ENCODE results near the gene SLC12A4. TPM values are rescaled to one million over a fixed set of nuclear protein-coding genes. Genes with fewer than 3 reads are reported as not detected.

The SLC12A4 gene
- total RNA-seq, 2 experiments from 2014 or later = 27.1 to 29.5 TPM

DNA sequence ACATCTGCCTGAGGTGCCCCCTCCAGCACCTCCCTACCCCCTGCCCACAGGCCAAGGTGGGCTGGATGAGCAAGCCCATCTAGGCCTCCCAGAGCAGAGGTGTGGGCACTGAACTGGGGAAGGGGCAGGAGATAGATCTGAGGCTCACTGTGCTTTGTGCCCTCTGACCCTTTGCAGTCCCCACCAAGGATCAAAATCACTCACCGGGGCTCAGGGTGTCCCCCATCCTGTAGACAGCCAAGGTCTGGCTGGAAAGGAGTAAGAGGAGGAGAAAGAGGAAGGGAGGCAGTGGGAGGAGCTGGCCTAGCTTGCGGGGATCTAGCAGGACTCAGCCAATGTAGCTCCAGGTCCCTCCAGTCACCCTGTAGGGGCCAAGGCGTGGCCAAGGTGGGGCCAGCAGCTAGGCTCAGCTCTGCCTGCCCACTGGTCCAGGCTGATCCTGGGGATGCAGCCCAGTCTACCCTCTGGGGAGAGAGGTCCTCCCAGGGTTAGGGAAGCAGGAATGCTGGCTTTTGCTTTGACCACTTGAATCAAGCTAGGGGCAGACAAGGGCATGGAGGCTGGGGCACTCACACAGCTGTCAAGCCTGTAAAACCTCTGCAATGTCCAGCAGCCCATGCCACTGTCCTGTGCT is 1.8 kb downstream of the SLC12A4 start:
- H3K27ac Mint-ChIP-seq = peak overlapping the region; percentile 22
- no peaks in the 10 kb centered on the region for H3K27me3 Mint-ChIP-seq
- no peaks in the 10 kb centered on the region for H3K9me3 Mint-ChIP-seq
- peaks cover 8% of the 10 kb centered on the region for H3K36me3 Mint-ChIP-seq (ENCODE audit: low read depth)
- H3K4me1 Mint-ChIP-seq = peaks cover 27% of the 10 kb centered on the region
- DNase-seq = no peak
- ChIA-PET POLR2A (no interaction called here), CTCF (interaction anchor here (1.1 to 2.9 kb wide), 4 partner anchors 15 to 81 kb away, joined by 3 to 9 read pairs (median 4); partner anchors contain the start of genes DDX28 and DUS2)
- peak overlapping the region; percentile 91 for H3K4me3 Mint-ChIP-seq

- Mint-ChIP-seq H3K36me3 (ENCODE audit: low read depth) (peaks cover 8% of the 10 kb centered on the region), H3K4me1 (peaks cover 27% of the 10 kb centered on the region), H3K27ac (no peak overlapping the region), H3K27me3 (no peaks in the 10 kb centered on the region), H3K9me3 (no peaks in the 10 kb centered on the region), H3K4me3 (no peak overlapping the region)
- POLR2A ChIA-PET = no interaction called here
- CTCF ChIA-PET = interaction anchor here (0.6 to 2.9 kb wide), 7 partner anchors 12 to 352 kb away, joined by 3 to 9 read pairs (median 4); partner anchors contain the start of genes DDX28 and DUS2
- DNase-seq = no peak
Measured at GRCh38 chr16:67965668-67966548, 2.5 kb downstream of the SLC12A4 start.

- no peak overlapping the region for H3K27ac Mint-ChIP-seq
Measured at GRCh38 chr16:67964477-67965131, 3.8 kb downstream of the SLC12A4 start.

GRCh38 chr16:67963662-67964321 is 4.6 kb downstream of the SLC12A4 start:
- H3K4me1 Mint-ChIP-seq = peaks cover 20% of the 10 kb centered on the region
- no peak for DNase-seq
- peaks cover 11% of the 10 kb centered on the region for H3K36me3 Mint-ChIP-seq (ENCODE audit: low read depth)
- no peak overlapping the region for H3K27ac Mint-ChIP-seq
- ChIA-PET CTCF (interaction anchor here (0.8 to 2.9 kb wide), 2 partner anchors 18 to 22 kb away, joined by 3 to 9 read pairs; no protein-coding TSS in a partner anchor), POLR2A (no interaction called here)
- no peaks in the 10 kb centered on the region for H3K27me3 Mint-ChIP-seq
- no peaks in the 10 kb centered on the region for H3K9me3 Mint-ChIP-seq
- H3K4me3 Mint-ChIP-seq = no peak overlapping the region

More at GRCh38 chr16:67964477-67965131, 3.8 kb downstream of the SLC12A4 start:
- no peaks in the 10 kb centered on the region for H3K9me3 Mint-ChIP-seq
- H3K36me3 Mint-ChIP-seq (ENCODE audit: low read depth) = peaks cover 11% of the 10 kb centered on the region
- H3K4me3 Mint-ChIP-seq = no peak overlapping the region
- POLR2A ChIA-PET = no interaction called here
- H3K4me1 Mint-ChIP-seq = peaks cover 24% of the 10 kb centered on the region
- no peak for DNase-seq
- CTCF ChIA-PET = interaction anchor here (0.8 to 2.9 kb wide), 3 partner anchors 17 to 76 kb away, joined by 3 to 9 read pairs (median 5); no protein-coding TSS in a partner anchor
- no peaks in the 10 kb centered on the region for H3K27me3 Mint-ChIP-seq

DNA sequence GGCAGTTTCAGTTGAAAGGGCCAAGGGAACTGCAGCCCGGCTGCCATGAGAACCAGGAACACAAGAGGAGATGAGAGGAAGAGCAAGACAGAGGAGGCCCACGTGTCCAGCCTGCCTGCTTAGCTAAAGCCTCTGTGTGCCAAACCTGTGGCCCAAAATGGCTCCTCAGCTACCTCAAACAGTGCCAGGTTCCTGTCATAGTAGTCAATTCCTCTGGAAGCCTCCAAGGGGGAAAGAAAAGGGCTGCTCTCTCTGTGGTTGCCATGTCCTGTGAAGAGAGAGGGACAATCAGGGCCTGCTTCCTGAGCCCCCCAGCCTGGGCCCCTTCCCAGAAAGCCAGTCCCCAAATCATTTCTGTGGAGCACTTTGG is 5.2 kb downstream of the SLC12A4 start:
- CTCF ChIA-PET = interaction anchor here (1.0 to 1.1 kb wide), 2 partner anchors 9 to 21 kb away, joined by 4 to 5 read pairs; no protein-coding TSS in a partner anchor
- POLR2A ChIA-PET = no interaction called here

GRCh38 chr16:67962135-67962534 is 6.3 kb downstream of the SLC12A4 start:
- Mint-ChIP-seq H3K36me3 (ENCODE audit: low read depth) (peaks cover 11% of the 10 kb centered on the region), H3K27me3 (no peaks in the 10 kb centered on the region), H3K4me3 (no peak overlapping the region), H3K4me1 (peaks cover 15% of the 10 kb centered on the region), H3K9me3 (no peaks in the 10 kb centered on the region), H3K27ac (no peak overlapping the region)
- ChIA-PET CTCF (interaction anchor here (1.0 to 1.1 kb wide), 2 partner anchors 8 to 22 kb away, joined by 4 to 5 read pairs; no protein-coding TSS in a partner anchor), POLR2A (no interaction called here)
- DNase-seq = no peak

More for the DNA sequence above, 5.2 kb downstream of the SLC12A4 start:
- no peak overlapping the region for H3K27ac Mint-ChIP-seq
- DNase-seq = no peak
- no peaks in the 10 kb centered on the region for H3K27me3 Mint-ChIP-seq
- H3K4me3 Mint-ChIP-seq = no peak overlapping the region
- H3K4me1 Mint-ChIP-seq = peaks cover 20% of the 10 kb centered on the region
- H3K36me3 Mint-ChIP-seq (ENCODE audit: low read depth) = peaks cover 11% of the 10 kb centered on the region
- no peaks in the 10 kb centered on the region for H3K9me3 Mint-ChIP-seq

- H3K36me3 Mint-ChIP-seq (ENCODE audit: low read depth) = peaks cover 11% of the 10 kb centered on the region
- DNase-seq = no peak
- ChIA-PET CTCF (interaction anchor here (0.6 kb wide), 1 partner anchor 122 kb away, joined by 3 read pairs; no protein-coding TSS in a partner anchor), POLR2A (no interaction called here)
- no peaks in the 10 kb centered on the region for H3K9me3 Mint-ChIP-seq
- H3K4me1 Mint-ChIP-seq = peaks cover 9% of the 10 kb centered on the region
- no peaks in the 10 kb centered on the region for H3K27me3 Mint-ChIP-seq
- no peak overlapping the region for H3K4me3 Mint-ChIP-seq
- no peak overlapping the region for H3K27ac Mint-ChIP-seq
Measured at GRCh38 chr16:67961551-67961957, 6.9 kb downstream of the SLC12A4 start.

GRCh38 chr16:67959536-67960329 is 8.7 kb downstream of the SLC12A4 start:
- Mint-ChIP-seq H3K4me3 (no peak overlapping the region), H3K4me1 (no peaks in the 10 kb centered on the region), H3K9me3 (no peaks in the 10 kb centered on the region), H3K27me3 (no peaks in the 10 kb centered on the region), H3K36me3 (ENCODE audit: low read depth) (peaks cover 11% of the 10 kb centered on the region), H3K27ac (no peak overlapping the region)
- no peak for DNase-seq
- ChIA-PET POLR2A (interaction anchor here (0.6 kb wide), 1 partner anchor 94 kb away, joined by 4 read pairs; no protein-coding TSS in a partner anchor), CTCF (interaction anchor here (0.7 to 1.8 kb wide), 5 partner anchors 18 to 291 kb away, joined by 3 to 8 read pairs (median 3); no protein-coding TSS in a partner anchor)

GRCh38 chr16:67957622-67958021 is 10.8 kb downstream of the SLC12A4 start:
- Mint-ChIP-seq H3K27ac (no peak overlapping the region), H3K4me1 (no peaks in the 10 kb centered on the region), H3K9me3 (no peaks in the 10 kb centered on the region), H3K4me3 (no peak overlapping the region), H3K27me3 (no peaks in the 10 kb centered on the region), H3K36me3 (ENCODE audit: low read depth) (peaks cover 13% of the 10 kb centered on the region)
- DNase-seq = no peak
- ChIA-PET CTCF (interaction anchor here (0.6 kb wide), 1 partner anchor 11 kb away, joined by 3 read pairs; no protein-coding TSS in a partner anchor), POLR2A (no interaction called here)

DNA sequence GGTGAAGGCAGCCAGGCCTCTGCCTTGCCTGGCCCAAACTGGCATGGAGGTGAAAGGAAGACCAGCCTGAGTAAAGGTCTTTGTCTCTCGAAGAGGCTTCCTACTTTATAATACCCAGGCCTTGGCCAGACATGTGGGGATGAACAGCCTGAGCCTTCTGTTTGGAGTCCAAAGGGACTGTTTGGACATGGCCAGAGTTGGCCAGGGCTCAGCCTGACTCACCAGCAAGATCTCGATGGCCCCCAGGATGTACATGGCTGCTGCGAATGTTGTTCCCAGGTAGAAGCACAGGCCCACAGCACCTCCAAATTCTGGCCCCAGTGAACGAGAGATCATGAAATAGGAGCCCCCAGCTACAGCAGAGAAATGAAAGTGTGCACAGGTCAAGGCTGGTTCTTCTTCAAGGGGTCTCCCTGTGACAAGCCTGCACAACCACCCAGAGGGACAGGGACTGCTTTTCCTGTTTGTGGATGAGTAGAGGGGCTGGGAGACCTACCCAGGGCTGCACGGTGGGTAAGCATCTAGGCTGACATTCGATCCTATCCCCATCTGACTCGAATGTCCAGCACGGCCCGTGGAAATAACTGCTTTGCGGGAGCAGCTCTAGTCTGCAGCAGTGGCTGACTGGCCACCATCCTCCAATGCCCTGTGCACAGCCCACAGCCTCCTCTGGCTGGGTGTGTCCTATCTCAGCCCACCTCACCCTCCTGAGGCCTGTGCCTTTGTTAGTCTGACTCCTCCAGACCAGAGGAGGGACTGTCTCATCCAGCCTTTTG is 13.8 kb downstream of the SLC12A4 start:
- Mint-ChIP-seq H3K4me1 (peaks cover 4% of the 10 kb centered on the region), H3K27me3 (no peaks in the 10 kb centered on the region), H3K9me3 (no peaks in the 10 kb centered on the region), H3K27ac (no peak overlapping the region), H3K4me3 (no peak overlapping the region), H3K36me3 (ENCODE audit: low read depth) (peaks cover 5% of the 10 kb centered on the region)
- ChIA-PET POLR2A (no interaction called here), CTCF (interaction anchor here (0.5 to 1.7 kb wide), 6 partner anchors 8 to 140 kb away, joined by 3 to 5 read pairs (median 3); partner anchors contain the start of gene NRN1L)
- DNase-seq = no peak
